GM18951 (cell line): Measurements from ENCODE around the gene HPRT1.

Experiments used
- POLR2A ChIP-seq: IDR thresholded peaks from 4 replicates; pipeline ENCODE4 v1.6.1; 2011; ENCODE audit warnings: mild to moderate bottlenecking; ENCODE audit not compliant: insufficient read length, insufficient read depth; ENCODE audit errors: extremely low read depth
- in situ Hi-C: fragments of 300-500 bp; cut with MboI; formaldehyde crosslinking; loops from one replicate; pipeline ENCODE4 v1.12.0; 2022; ENCODE audit warnings: low sequenced_read_pairs, mixed read lengths, inconsistent platforms; ENCODE audit not compliant: unreplicated experiment

The HPRT1 gene

GRCh38 chrX:134502686-134503085 is 42.7 kb downstream of the HPRT1 start:
- in situ Hi-C loops, result loop anchor here (25.0 kb wide), 1 partner anchor 260 kb away; no protein-coding TSS in a partner anchor
- TF ChIP-seq POLR2A, result no peak

- in situ Hi-C loops, result loop anchor here (25.0 kb wide), 1 partner anchor 250 kb away; no protein-coding TSS in a partner anchor
- TF ChIP-seq POLR2A, result no peak
These were observed 52.6 kb downstream of the HPRT1 start for GRCh38 chrX:134512566-134512965.

- TF ChIP-seq POLR2A, result no peak
- in situ Hi-C loops, result loop anchor here (25.0 kb wide), 1 partner anchor 249 kb away; no protein-coding TSS in a partner anchor
These were observed 53.1 kb downstream of the HPRT1 start for GRCh38 chrX:134513091-134513490.

GRCh38 chrX:134520860-134521390 is 61.0 kb downstream of the HPRT1 start:
- in situ Hi-C loops, result loop anchor here (25.0 kb wide), 1 partner anchor 241 kb away; no protein-coding TSS in a partner anchor
- no peak for TF ChIP-seq POLR2A

GRCh38 chrX:134524181-134524580 is 64.2 kb downstream of the HPRT1 start:
- no peak for TF ChIP-seq POLR2A
- in situ Hi-C loops, result loop anchor here (25.0 kb wide), 1 partner anchor 238 kb away; no protein-coding TSS in a partner anchor

- TF ChIP-seq POLR2A, result no peak
- in situ Hi-C loops, result no loop called here
These were observed 65.3 kb downstream of the HPRT1 start for GRCh38 chrX:134525086-134525792.

GRCh38 chrX:134526399-134526798 is 66.4 kb downstream of the HPRT1 start:
- no peak for TF ChIP-seq POLR2A
- in situ Hi-C loops, result no loop called here

- no peak for TF ChIP-seq POLR2A
- in situ Hi-C loops, result no loop called here
These were observed 69.0 kb downstream of the HPRT1 start for GRCh38 chrX:134528960-134529359.

- no peak for TF ChIP-seq POLR2A
- in situ Hi-C loops, result no loop called here
These were observed 69.5 kb downstream of the HPRT1 start for GRCh38 chrX:134529481-134529880.

- in situ Hi-C loops, result no loop called here
- TF ChIP-seq POLR2A, result no peak
These were observed 70.9 kb downstream of the HPRT1 start for GRCh38 chrX:134530845-134531244.

GRCh38 chrX:134533352-134533751 is 73.4 kb downstream of the HPRT1 start:
- TF ChIP-seq POLR2A, result no peak
- in situ Hi-C loops, result no loop called here

- in situ Hi-C loops, result no loop called here
These were observed 74.0 kb downstream of the HPRT1 start for GRCh38 chrX:134533952-134534351.

GRCh38 chrX:134537179-134537955 is 77.4 kb downstream of the HPRT1 start:
- in situ Hi-C loops, result no loop called here
- no peak for TF ChIP-seq POLR2A

More at GRCh38 chrX:134533952-134534351, 74.0 kb downstream of the HPRT1 start:
- TF ChIP-seq POLR2A, result no peak
